ENCODE measurements around the gene GMEB1.

DNA sequence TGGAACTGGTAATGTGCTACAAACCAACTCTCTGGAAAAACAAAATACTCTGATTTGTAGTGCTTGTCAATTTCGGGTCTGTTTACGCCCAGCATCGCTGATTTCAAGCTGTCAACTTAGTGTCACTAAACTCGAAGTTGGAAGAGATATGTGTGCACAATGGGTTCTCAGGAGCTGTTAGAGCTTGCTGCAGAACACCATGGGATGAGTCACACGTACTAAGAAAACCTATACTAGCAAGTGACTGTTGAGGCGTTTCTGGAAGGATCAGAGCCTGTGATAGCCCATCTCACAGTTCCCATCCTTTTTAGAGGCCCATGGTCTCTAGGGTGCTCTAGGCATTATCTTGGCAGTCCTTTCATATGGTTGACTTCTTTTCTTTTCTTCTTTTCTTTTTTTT lies 14.3 kb downstream of the GMEB1 start:
- TF ChIP-seq, protein P1, sequence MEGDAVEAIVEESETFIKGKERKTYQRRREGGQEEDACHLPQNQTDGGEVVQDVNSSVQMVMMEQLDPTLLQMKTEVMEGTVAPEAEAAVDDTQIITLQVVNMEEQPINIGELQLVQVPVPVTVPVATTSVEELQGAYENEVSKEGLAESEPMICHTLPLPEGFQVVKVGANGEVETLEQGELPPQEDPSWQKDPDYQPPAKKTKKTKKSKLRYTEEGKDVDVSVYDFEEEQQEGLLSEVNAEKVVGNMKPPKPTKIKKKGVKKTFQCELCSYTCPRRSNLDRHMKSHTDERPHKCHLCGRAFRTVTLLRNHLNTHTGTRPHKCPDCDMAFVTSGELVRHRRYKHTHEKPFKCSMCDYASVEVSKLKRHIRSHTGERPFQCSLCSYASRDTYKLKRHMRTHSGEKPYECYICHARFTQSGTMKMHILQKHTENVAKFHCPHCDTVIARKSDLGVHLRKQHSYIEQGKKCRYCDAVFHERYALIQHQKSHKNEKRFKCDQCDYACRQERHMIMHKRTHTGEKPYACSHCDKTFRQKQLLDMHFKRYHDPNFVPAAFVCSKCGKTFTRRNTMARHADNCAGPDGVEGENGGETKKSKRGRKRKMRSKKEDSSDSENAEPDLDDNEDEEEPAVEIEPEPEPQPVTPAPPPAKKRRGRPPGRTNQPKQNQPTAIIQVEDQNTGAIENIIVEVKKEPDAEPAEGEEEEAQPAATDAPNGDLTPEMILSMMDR (IDR thresholded peaks at IDR 0.05; ENCODE audit: poor library complexity, severe bottlenecking) = no peak
- no peak for TF ChIP-seq SMC3 (conservative IDR thresholded peaks at IDR 0.05; ENCODE audit: poor library complexity)
- no peak for TF ChIP-seq EZH2 (IDR thresholded peaks at IDR 0.05; ENCODE audit: borderline replicate concordance, insufficient read depth, low read length, poor library complexity, severe bottlenecking)
- TF ChIP-seq POLR2AphosphoS5 (IDR thresholded peaks at IDR 0.05) = no peak
- no peak for TF ChIP-seq RAD21 (conservative IDR thresholded peaks at IDR 0.05)
- no peak for TF ChIP-seq TAF1 (IDR thresholded peaks at IDR 0.05; ENCODE audit: low read depth)
- TF ChIP-seq EP300 (conservative IDR thresholded peaks at IDR 0.05; ENCODE audit: poor library complexity, severe bottlenecking) = no peak
- no peak for TF ChIP-seq MXI1 (conservative IDR thresholded peaks at IDR 0.05; ENCODE audit: poor library complexity, severe bottlenecking)
- TF ChIP-seq, protein P2, sequence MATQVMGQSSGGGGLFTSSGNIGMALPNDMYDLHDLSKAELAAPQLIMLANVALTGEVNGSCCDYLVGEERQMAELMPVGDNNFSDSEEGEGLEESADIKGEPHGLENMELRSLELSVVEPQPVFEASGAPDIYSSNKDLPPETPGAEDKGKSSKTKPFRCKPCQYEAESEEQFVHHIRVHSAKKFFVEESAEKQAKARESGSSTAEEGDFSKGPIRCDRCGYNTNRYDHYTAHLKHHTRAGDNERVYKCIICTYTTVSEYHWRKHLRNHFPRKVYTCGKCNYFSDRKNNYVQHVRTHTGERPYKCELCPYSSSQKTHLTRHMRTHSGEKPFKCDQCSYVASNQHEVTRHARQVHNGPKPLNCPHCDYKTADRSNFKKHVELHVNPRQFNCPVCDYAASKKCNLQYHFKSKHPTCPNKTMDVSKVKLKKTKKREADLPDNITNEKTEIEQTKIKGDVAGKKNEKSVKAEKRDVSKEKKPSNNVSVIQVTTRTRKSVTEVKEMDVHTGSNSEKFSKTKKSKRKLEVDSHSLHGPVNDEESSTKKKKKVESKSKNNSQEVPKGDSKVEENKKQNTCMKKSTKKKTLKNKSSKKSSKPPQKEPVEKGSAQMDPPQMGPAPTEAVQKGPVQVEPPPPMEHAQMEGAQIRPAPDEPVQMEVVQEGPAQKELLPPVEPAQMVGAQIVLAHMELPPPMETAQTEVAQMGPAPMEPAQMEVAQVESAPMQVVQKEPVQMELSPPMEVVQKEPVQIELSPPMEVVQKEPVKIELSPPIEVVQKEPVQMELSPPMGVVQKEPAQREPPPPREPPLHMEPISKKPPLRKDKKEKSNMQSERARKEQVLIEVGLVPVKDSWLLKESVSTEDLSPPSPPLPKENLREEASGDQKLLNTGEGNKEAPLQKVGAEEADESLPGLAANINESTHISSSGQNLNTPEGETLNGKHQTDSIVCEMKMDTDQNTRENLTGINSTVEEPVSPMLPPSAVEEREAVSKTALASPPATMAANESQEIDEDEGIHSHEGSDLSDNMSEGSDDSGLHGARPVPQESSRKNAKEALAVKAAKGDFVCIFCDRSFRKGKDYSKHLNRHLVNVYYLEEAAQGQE (IDR thresholded peaks at IDR 0.05; ENCODE audit: borderline replicate concordance) = no peak
